Measurements from ENCODE around the gene IBA57. TPM values are rescaled to one million over a fixed set of nuclear protein-coding genes. Genes with fewer than 3 reads are reported as not detected.

IBA57 gene
- total RNA-seq, 1 donor: 4.3 TPM

- TF ChIP-seq, protein P1, sequence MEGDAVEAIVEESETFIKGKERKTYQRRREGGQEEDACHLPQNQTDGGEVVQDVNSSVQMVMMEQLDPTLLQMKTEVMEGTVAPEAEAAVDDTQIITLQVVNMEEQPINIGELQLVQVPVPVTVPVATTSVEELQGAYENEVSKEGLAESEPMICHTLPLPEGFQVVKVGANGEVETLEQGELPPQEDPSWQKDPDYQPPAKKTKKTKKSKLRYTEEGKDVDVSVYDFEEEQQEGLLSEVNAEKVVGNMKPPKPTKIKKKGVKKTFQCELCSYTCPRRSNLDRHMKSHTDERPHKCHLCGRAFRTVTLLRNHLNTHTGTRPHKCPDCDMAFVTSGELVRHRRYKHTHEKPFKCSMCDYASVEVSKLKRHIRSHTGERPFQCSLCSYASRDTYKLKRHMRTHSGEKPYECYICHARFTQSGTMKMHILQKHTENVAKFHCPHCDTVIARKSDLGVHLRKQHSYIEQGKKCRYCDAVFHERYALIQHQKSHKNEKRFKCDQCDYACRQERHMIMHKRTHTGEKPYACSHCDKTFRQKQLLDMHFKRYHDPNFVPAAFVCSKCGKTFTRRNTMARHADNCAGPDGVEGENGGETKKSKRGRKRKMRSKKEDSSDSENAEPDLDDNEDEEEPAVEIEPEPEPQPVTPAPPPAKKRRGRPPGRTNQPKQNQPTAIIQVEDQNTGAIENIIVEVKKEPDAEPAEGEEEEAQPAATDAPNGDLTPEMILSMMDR (IDR thresholded peaks at IDR 0.05; ENCODE audit: insufficient read depth, low read depth, low read length): no peak
- H3K4me3 ChIP-seq (ENCODE audit: low read depth, low read length): no peak overlapping the region
- DNase-seq (ENCODE audit: low read depth): no peak
These were observed 41.2 kb downstream of the IBA57 start for GRCh38 chr1:228206582-228207351.

- no peak for DNase-seq (ENCODE audit: low read depth)
- TF ChIP-seq, protein P1 (IDR thresholded peaks at IDR 0.05; ENCODE audit: insufficient read depth, low read depth, low read length): no peak
- H3K4me3 ChIP-seq (ENCODE audit: low read depth, low read length): no peak overlapping the region
These were observed 41.8 kb downstream of the IBA57 start for GRCh38 chr1:228207381-228207810.

DNA sequence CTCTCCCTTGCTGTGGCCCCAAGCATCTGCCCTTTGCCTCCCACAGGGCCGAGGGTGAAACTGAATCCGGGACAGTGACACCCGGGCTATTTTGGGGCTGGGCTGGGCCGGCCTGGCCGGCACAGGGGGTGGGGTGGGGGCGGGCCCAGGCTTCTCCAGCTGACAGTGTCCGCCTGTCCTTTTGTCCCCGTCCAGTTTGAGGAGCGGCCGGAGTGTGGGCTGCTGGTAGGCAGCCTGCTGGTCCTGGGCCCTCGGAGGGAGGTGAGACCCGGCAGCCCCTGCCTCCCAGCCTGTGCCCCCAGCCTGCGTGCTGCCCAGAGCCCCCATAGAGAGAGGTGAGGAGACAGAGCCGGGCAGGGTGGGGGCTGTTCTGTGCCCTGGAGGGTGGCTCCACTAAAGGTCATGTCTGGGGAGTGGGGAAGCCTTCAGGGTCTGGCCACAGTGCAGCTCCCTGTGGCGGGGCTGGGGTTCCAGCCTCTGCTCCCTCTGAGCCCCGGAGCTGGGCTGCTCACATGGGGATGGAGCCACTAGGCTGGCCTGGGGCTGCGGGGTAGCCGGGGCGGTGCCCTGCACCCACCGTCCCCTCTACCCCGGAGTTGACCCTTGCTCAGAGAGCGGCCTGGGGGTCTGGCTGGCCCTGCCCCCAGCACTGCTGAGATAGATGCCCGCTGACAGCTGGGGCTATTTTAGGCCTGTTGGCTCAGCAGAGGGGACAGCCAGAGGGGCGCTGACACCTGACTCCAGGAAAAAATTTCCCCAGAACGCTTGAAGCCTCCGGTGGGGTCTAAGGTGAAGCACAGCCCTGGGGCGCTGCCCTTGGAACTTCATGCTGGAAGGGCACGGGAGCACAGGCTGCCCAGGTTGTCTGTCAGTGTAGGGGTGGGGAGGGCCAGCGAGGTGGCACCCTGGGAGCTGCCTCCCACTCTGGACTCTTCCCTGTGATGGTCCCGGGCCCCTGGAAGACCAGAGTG is 42.5 kb downstream of the IBA57 start, which contains the start of gene OBSCN:
OBSCN (plus strand) TSS at position 194 of the 971 bp plus-strand sequence. CDS start 3,740 bp downstream, outside the sequence.
- no peak for DNase-seq (ENCODE audit: low read depth)
- H3K4me3 ChIP-seq (ENCODE audit: low read depth, low read length): no peak within 1 kb of the TSS
- TF ChIP-seq, protein P1 (IDR thresholded peaks at IDR 0.05; ENCODE audit: insufficient read depth, low read depth, low read length): no peak

DNA sequence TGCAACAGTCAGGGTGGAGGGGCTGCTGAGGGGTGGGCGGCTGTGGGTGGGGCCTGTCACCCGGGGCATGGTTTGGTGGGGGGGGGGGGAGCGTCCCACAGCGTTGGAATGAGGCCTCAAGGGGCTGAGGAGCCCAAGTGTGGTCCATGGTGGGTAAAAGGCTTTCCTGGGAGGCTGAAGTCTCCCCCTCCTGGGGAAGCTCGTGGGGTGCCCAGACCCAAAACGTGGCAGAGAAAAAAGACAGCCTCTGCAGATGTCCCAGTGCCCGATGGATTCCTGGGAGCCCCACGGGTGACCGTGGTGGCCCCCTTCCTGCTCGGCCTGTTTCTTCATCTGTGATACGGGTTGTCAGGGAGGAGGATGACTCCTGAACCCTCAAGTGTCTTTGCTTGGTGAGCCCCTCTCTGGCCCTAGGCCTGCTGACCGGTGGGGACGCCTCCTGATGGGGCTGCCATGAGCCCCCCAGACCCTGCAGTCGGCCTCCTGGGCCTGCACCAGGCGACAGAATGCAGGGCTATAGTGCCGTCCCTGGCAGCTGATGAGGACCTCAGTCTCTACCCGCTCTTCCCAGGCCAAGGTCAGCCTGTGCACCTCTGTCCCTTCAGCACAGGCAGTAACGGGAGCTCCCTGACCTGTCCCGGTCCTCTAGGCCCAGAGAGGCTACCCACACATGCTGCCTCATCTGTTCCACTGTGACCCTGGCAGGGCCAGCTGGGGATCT is 43.4 kb downstream of the IBA57 start:
- H3K4me3 ChIP-seq (ENCODE audit: low read depth, low read length): no peak overlapping the region
- TF ChIP-seq, protein P1 (IDR thresholded peaks at IDR 0.05; ENCODE audit: insufficient read depth, low read depth, low read length): no peak
- DNase-seq (ENCODE audit: low read depth): no peak

DNA sequence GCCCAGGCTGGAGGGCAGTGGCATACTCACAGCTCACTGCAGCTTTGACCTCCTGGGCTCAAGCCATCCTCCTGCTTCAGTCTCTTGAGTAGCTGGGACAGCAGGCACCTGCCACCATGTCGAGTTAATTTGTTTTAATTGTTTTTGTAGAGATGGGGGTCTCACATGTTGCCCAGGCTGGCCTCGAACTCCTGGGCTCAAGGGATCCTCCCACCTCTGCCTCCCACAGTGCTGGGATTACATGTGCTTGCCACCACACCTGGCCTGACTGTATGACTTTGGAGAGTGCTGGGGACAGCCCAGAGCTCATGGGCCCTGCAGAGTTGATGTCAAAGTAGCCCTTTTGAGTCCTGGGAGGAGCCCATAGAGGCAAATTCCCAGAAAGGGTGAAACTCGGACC is 44.1 kb downstream of the IBA57 start:
- no peak for DNase-seq (ENCODE audit: low read depth)
- no peak overlapping the region for H3K4me3 ChIP-seq (ENCODE audit: low read depth, low read length)
- TF ChIP-seq, protein P1 (IDR thresholded peaks at IDR 0.05; ENCODE audit: insufficient read depth, low read depth, low read length): no peak

DNA sequence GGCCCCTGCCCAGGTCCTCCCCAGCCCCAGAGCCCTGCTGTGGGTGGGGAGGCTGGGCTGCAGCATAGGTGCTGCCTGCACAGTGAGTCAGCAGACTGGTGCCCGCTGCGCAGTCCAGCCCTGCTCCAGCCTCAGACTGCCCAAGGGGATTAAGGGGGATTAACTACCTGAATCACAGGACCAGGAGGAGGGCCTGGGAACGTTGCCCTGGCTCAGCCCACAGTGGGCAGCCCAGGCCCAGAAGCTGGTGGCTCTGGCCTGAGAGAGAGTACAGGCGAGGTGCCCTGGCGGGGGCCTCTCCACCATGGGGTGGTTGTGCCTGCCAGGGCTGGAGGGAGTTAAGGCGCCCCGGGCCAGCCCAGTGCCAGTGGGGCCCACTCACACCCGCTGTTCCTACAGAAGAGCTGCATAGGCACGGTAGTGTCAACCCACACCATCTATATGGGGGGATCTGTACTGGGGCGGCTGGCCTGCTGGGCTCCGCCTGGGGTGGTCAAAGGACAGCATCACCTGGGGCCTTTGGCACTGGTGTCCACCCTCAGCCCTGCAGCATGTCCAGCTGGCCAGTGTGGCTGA is 44.6 kb downstream of the IBA57 start:
- peak; percentile 57 for DNase-seq (ENCODE audit: low read depth)
- TF ChIP-seq, protein P1 (IDR thresholded peaks at IDR 0.05; ENCODE audit: insufficient read depth, low read depth, low read length): no peak
- no peak overlapping the region for H3K4me3 ChIP-seq (ENCODE audit: low read depth, low read length)
